HG03354 (cell line): ENCODE data around the gene CBARP.
"Not testable (repeated sequence)": the region's sequence is repeated elsewhere in the genome, so short reads cannot be mapped to it uniquely, and the experiment has no call there.

Experiments used
- ATAC-seq: cut with Tn5 transposase; IDR thresholded peaks from one replicate; pipeline ENCODE4 v1.9.1; 2021; ENCODE audit warnings: mild to moderate bottlenecking; ENCODE audit not compliant: unreplicated experiment, poor library complexity, severe bottlenecking

The CBARP gene

DNA sequence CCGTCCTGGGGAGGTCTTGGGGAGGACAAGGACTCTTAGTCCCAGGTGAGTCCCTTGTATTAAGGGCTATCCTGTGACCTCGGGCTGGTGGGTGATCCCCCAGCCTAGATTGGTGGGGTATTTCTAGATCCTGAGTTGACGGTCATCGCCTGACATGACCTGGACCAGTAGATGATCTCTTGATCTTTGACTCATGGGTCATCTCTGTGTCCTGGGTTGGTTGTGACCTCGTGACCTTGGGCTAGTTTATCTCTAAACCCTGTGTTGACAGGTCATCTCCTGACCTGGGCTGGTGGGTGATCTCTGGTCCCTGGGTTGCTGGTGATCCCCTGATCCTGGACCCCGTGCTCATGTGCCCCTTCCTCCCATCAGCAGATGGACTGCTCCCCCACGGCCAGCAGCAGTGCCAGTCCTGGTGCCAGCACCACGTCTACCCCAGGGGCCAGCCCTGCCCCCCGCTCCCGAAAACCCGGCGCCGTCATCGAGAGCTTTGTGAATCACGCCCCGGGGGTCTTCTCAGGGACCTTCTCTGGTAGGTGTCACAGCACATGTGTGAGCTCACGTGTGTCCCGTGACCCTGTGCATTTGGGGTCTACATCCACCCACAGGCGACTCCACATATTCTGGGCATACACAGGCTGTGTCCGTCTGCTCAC lies 16.9 kb upstream of the CBARP start:
- ATAC-seq = no peak

DNA sequence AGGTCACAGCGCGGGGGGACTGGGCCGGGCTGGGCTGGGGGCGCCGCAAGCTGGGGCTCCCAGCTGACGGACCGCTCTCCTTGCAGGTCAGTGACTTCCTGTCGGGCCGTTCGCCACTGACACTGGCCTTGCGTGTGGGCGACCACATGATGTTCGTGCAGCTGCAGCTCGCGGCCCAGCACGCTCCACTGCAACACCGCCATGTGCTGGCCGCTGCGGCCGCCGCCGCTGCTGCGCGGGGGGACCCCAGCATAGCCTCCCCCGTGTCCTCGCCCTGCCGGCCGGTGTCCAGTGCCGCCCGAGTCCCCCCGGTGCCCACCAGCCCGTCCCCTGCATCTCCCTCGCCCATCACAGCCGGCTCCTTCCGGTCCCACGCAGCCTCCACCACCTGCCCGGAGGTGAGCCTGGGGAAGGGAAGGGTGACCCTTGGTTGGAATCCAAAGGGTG lies 16.3 kb upstream of the CBARP start:
- no peak for ATAC-seq

- ATAC-seq = no peak
Observed at GRCh38 chr19:1253514-1254080, 15.8 kb upstream of the CBARP start.

- ATAC-seq = no peak
Observed at GRCh38 chr19:1252821-1253513, 15.2 kb upstream of the CBARP start.

- ATAC-seq = no peak
Observed at GRCh38 chr19:1252221-1252820, 14.5 kb upstream of the CBARP start.

GRCh38 chr19:1251330-1252220 lies 13.8 kb upstream of the CBARP start:
- no peak for ATAC-seq

GRCh38 chr19:1250437-1251260 lies 12.8 kb upstream of the CBARP start:
- ATAC-seq = no peak

GRCh38 chr19:1249990-1250436 lies 12.2 kb upstream of the CBARP start:
- no peak for ATAC-seq

DNA sequence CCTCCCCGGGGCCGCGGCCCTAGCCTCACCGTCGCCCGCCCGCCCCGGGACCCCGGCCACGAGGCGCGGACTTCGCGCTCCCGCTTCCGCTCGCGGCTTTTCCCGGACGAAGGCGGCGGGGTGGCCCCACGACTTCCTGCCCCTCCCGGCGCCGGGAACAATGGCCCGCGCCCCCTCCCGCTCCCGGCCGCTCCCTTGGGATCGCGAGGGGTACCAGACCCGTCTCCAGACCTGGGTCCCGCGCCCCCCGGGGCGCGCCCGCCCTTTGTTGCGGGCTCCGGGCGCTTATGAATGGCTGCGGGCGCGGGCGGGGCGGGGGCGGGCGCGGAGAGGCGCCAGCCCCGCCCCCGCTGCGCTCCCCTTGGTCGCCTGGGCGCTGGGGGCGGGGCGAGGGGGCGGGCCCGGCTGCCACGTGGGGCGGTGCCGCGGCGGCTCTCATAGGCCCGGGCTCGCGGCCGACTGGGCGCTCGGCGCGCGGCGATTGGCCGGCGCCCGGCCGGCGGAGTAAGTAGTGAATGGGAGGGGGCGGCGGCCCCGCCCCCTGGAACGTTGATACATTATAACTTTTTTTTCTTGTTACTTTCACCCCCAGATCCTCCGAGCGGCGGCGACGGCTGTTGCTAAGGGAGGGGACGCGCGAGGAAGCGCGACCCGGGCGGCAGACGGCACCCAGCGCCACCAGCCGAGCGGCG lies 11.6 kb upstream of the CBARP start:
- peak; percentile 49 for ATAC-seq

DNA sequence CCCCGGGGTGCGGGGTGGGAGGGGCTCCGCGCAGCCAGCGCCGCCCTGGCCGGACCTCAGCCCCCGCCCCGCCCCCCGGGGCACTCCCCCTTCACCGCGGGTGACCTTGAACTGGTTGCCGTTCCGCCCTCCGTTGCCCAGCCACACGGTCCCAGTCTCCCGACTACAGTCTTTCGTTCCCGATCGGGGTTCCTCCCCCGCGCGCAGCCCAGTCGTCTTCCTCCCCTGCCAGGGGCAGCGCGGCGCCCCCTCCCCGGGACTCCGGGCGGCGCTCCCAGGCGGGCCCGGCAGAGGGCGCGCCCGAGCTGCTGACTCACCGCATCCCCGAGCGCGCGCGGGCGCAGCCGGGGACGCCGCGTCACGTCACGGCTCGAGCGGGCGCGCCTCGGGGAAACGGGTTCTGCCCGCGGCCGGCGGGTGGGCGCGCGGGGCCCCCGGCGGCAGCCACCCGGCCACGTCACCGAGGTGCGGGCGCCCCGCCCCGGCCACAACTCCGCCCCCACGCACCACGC lies 11.0 kb upstream of the CBARP start:
- peak; percentile 31 for ATAC-seq

GRCh38 chr19:1248139-1248785 lies 10.5 kb upstream of the CBARP start, which contains the start of gene MIDN:
MIDN (plus strand) TSS chr19:1248583; CDS start chr19:1250297, 1,714 bp downstream.
- peak; percentile 14 for ATAC-seq

- ATAC-seq = no peak
Observed at GRCh38 chr19:1247748-1248138, 9.9 kb upstream of the CBARP start.

GRCh38 chr19:1246265-1247087 lies 8.7 kb upstream of the CBARP start:
- ATAC-seq = not testable (repeated sequence)

DNA sequence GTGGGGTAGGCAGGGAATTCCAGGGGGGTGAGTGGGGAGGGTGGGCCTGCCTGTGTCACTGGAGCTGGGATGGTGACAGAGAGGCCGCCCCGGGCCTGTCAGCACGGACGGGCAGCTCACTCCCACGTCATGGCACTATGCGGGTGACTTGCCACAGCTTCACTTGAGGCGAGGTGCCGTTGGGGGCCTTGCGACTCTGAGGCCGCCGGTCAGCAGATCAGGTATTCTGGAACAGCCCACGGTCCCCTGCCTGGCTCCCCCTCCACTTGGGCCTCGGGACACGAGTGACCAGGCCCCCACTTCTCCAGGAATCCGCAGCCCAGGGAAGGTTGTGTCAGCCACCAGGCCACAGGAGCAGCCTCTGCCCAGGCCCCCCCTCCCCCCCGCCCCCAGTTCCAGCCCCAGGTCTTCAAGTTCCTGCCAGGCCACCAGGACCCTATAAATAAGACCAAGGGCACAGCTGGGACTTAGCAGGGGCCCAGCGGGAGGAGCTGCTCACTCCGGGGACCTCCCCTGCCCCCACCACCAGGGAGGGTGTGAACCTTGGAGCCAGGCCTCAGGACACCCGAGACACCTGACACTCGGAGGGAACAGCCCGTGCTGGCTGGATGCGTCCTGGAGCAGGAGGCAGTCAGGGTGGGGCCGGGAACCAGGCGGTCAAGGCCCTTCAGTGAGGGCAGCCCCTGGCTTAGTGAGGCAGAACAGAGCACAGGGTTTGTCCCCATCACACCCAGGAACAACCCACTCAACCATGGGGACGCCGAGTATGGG lies 7.9 kb upstream of the CBARP start:
- ATAC-seq = no peak

DNA sequence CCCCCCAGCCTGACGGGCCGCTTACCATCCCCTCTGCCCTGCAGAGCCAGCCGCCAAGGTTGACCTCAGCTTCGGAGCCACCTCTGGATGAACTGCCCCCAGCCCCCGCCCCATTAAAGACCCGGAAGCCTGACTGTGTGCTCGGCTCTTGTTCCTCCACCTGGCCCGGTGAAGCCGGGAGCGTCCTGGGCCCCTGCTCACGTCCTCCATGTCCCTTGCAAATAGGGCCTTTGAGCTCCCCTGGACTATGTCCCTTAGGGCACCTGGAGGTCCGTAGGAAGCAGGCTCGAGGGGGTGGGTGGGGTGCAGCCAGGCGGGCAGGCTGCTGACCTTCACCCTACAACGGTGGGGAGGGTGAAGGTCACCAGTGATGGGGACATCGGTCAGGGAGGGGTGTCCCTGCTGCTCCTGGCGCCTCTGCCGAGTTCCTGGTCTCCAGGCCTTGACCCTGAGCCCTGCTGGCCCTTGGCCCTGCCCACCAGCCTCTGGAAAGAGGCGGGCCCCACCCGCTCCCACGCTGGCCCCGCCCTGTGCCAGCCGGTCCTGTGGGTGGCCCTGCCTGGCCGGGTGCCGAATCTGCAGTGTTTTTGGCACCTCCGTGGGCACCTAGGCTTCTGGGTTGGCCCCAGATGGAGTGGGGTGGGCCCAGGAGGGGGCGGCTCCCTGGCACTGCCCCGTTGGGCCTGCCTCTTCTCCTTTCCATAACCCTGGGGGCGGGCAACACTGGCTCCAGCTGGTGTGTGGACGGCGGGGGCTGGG lies 7.1 kb upstream of the CBARP start:
- no peak for ATAC-seq
